H7 (cell line): ENCODE data around the gene DHCR7. TPM values are rescaled to one million over a fixed set of nuclear protein-coding genes. Genes with fewer than 3 reads are reported as not detected.

Source experiments
- DNase-seq: peaks from one replicate; pipeline ENCODE4 v3.0.0; 2012
- H3K27me3 ChIP-seq: 2 replicates; pipeline ENCODE4 v1.6.0; 2011; ENCODE audit warnings: mild to moderate bottlenecking, low read length; ENCODE audit not compliant: control insufficient read depth, insufficient read depth
- H3K36me3 ChIP-seq: replicated peaks from 2 replicates; pipeline ENCODE4 v1.5.1; 2011; ENCODE audit warnings: low read length; ENCODE audit not compliant: control insufficient read depth, insufficient read depth
- H3K4me3 ChIP-seq: 2 replicates; pipeline ENCODE4 v1.5.1; 2011; ENCODE audit warnings: low read depth, mild to moderate bottlenecking, control low read depth, low read length, moderate library complexity; ENCODE audit not compliant: insufficient read depth
- total RNA-seq: library from RNA; depleted of rRNA; stranded (reverse); fragments of >200 nt; shearing (Covaris generic); gene quantifications from 2 replicates; pipeline ENCODE4 v1.2.3, GENCODE V29; 2014; rRNA removed

DHCR7 gene, protein sequence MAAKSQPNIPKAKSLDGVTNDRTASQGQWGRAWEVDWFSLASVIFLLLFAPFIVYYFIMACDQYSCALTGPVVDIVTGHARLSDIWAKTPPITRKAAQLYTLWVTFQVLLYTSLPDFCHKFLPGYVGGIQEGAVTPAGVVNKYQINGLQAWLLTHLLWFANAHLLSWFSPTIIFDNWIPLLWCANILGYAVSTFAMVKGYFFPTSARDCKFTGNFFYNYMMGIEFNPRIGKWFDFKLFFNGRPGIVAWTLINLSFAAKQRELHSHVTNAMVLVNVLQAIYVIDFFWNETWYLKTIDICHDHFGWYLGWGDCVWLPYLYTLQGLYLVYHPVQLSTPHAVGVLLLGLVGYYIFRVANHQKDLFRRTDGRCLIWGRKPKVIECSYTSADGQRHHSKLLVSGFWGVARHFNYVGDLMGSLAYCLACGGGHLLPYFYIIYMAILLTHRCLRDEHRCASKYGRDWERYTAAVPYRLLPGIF
- total RNA-seq, result 123 and 143 TPM in 2 replicates

DNA sequence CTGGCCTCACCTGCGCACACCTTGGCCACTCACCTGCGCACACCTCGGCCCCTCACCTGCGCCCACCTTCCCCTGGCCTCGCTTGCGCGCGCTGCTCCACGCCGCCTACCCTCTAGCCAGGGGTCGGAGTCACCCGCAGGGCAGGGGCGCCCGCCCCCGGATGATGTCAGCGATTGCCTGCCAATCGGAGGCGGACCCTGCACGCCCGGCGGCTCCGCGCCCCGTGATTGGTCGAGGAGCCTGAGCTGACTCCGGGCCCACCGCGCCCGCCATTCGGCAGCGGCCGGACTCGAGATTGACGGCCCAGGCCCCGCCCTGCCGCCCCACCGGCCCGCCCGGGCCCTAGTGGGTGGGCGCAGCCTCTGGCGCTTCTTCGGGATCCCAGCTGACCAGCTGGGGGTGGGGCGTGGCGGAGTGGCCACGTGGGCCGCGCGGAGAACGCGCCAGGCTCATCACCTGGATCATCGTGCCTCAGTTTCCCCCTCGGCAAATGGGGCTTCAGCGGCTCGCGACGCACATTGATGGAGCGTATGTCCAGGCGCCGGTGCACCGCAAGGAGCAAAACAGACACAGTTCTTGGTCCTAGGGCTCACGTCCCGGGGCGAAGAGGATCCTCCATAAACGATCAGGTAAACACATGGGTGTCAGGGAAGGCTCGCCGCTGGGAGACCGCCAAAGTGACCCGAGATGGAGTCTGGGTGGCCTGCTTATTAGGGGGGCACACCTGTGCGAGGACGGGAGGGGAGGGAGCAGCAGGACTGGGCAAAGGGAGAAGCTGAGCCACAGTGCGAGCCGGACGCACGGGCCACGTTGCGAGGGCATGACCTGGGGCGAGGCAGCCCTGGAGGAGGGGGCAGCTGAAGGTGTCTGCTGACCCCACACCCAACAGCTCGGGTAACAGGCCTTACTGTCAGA is at the start of gene DHCR7:
Gene DHCR7, minus strand, starts transcription at position 137 of the 915 bp plus-strand sequence. CDS start 3,441 bp downstream, outside the sequence.
- DNase-seq, result peak; percentile 100
- H3K27me3 ChIP-seq, result no peaks in the 10 kb centered on the region
- peak within 1 kb of the TSS; percentile 88 for H3K4me3 ChIP-seq
- H3K36me3 ChIP-seq, result peaks cover 22% of the 10 kb centered on the region

DNA sequence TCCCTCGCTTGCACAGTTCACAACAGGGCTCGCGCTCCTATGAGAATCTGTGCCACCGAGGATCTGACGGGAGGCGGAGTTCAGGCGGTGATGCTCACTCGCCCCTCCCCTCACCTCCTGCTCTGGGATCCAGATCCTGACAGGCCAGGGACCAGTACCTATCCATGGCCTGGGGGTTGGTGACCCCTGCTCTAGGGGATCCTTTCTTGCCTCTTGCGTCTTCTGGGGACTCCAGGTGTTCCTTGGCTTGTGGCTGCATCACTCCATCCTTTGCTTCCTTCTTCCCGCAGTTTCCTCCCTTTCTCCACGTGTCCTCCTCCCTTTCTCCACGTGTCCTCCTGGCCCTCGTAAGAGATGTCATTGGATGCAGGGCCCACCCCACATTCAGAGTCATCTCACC is 48.2 kb upstream of the DHCR7 start:
- H3K36me3 ChIP-seq, result no peaks in the 10 kb centered on the region; the same call in none of the 2 replicates
- no peak overlapping the region for H3K4me3 ChIP-seq
- DNase-seq, result no peak
- H3K27me3 ChIP-seq, result no peaks in the 10 kb centered on the region

DNA sequence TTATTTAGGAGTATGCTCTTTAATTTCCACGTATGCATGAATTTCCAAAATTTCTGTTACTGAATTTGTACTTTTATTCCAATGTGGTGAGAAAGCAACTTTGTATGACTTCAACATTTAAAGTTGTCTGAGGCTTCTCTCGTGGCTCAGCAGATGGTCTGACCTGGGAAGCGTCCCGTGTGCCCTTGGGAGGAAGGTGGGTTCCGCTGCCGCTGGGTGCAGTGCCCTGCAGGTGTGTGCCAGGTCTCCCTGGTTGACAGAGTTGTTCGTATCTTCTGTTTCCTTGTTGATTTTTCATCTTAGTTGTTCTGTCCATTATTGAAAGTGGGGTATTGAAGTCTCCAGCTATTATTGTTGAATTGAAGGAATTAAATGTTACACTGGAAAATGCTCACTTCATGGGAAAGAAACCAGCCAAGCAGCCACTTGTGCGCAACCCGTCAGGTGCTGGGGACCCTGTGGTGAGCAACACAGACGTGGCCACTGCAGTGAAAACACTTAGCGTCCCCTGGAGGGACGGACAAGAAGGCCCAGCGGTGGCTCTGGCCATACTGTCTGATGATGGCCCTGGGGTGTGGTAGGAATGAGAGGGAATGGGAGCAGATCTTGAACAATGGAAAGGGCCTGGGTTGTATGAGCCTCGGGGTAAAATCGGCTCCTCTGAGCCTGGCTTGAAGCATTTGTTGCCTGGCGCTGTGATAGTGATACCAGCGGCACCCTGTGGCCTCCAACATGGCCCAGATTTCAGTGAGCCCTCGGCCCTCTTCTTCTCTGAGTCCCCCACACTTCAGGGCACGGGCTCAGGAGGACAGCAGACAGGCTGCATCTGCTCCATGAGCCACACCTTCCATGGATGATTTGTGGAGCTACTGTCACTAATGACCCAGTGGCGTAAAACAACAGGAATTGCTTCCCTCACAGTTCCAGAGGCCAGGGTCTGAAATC is 47.4 kb upstream of the DHCR7 start:
- no peak for DNase-seq
- H3K27me3 ChIP-seq, result no peaks in the 10 kb centered on the region
- no peaks in the 10 kb centered on the region; the same call in none of the 2 replicates for H3K36me3 ChIP-seq
- no peak overlapping the region for H3K4me3 ChIP-seq

DNA sequence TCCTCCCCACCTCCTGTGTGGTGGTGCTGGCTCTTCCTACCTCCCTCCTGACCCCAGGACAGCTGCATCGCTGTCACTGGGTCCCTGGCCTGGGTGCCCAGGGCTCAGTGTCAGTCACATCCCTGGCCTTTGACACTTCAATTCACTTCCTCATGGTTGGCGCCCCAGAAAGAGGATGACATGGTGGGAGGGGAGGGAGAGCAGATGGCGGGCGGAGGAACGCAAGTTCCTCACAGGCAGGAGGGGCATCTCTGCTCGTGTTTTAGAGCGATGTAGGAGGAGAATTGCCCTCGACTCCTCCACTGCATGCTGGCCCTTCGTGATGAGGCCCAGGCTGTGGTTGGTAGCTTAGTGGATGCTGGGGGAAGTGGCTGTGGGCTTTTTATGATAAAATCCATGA is 43.7 kb upstream of the DHCR7 start:
- no peaks in the 10 kb centered on the region; the same call in none of the 2 replicates for H3K36me3 ChIP-seq
- no peak for DNase-seq
- no peak overlapping the region for H3K4me3 ChIP-seq

DNA sequence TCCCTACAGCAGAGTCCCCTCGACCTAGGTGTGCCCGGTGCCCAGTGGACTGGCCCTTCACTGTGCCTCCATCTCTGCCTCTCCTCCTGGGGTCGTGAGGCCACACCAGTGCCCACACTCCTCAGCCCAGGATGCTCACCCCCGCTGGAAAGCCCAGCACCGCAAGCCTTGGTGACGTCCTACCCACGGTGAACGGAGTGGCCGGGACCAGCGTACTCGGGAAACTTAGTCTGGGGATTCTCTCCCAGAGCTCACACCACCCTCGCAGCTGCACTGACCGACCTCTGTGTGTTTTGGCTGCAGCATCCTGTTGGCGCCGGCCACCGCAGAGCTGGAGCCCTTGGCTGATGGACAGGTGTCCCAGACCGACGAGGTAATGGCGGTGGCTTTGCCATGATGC is 43.3 kb upstream of the DHCR7 start:
- Histone ChIP-seq H3K4me3 (no peak overlapping the region), H3K36me3 (no peaks in the 10 kb centered on the region; the same call in none of the 2 replicates), H3K27me3 (no peaks in the 10 kb centered on the region)
- no peak for DNase-seq

More for the DNA sequence above, 43.7 kb upstream of the DHCR7 start:
- H3K27me3 ChIP-seq, result no peaks in the 10 kb centered on the region

DNA sequence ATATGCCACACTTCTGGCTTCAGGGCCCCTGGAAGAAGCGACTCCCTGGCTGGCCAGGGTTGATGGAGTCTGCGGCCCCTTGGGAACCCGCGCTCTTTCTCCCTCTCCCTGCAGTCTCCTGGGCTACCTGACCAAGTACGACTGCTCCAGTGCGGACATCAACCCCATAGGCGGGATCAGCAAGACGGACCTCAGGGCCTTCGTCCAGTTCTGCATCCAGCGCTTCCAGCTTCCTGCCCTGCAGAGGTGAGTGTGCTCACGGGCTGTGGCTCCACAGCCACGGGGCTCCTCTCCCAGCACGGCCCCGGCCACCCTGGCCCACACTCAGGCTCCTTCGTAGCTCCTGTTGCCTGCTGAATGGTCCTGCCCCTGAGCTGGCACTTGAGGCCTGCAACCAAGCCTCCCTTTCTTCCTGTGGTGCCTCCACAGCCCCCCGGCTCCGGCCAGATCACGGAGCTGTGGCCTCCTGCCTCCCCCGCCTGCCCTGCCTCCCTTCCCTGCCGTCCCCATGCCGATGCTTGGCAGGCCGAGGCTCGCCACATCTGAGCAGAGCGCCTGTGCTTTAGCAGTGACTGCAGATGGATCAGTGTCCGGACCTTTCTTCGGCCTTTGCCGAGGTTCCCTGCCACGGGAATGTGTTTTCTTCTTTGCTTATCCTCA is 42.7 kb upstream of the DHCR7 start:
- DNase-seq, result no peak
- Histone ChIP-seq H3K4me3 (no peak overlapping the region), H3K27me3 (no peaks in the 10 kb centered on the region), H3K36me3 (no peaks in the 10 kb centered on the region; the same call in none of the 2 replicates)

DNA sequence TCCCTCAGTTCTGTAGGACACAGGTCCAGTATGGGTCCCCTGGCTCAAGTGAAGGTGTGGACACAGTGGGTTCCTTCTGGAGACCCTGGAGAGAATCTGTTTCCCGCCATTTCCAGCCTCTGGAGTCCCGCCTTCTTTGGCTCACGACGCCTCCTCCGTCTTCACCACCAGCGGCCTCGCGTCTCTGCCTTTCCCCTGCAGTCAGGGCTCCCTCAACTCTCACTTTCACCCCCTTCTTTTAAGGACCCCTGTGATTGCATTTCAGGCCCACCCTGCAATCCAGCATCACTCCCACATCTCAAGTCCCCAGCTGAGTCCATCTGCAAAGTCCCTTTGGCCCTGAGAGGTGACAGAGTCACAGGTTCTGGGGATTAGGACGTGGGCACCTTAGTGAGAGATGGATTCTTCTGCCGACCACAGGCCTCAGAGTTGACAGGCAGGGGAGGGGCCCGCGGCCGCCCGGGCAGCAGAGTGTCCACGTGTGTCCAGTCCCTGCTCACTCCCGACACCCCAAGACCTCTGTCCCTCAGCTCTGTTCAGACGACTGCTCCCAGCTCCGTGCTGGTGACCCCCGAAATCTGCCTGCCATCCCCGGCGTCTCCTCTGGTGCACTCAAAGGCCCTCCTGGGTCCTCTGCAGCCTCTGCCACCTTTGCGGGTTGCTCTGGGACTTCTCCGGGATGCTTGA is 42.0 kb upstream of the DHCR7 start:
- no peak overlapping the region for H3K4me3 ChIP-seq
- no peaks in the 10 kb centered on the region; the same call in none of the 2 replicates for H3K36me3 ChIP-seq
- H3K27me3 ChIP-seq, result no peaks in the 10 kb centered on the region
- no peak for DNase-seq

DNA sequence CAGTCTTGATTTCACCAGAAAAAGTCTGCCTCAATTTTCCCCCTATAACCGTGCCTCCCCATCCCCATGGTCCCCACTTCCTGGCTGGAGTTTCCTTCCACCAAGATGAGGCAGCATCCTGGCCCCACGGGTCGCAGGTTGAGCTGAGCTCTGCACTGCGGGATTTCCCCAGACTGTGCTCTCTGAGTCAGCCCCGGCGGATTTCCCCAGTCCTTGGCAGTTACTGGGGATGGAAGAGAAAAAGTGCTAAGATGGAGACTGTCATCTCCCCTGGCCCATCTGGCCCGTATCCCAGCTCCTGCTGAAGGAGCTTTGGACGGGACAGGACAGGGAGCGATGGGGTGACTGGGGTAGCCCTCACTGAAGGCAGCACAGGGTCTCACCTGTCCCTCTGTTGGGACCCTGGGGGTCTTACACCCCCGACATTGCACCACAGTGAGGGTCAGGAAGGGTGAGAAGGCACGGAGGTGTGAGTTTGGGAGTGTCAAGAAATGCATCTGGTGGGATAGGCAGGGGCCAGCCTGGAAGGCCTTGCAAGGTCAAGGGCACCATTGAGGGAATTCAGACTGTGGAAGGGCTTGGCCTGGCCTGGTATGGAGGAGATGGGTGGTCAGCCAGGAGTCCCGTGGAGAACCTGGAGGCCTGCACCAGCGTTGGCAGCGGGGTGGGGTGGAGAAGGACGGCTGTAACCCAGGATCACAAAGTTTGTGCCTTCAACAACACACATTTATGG is 41.3 kb upstream of the DHCR7 start:
- no peak for DNase-seq
- no peaks in the 10 kb centered on the region; the same call in none of the 2 replicates for H3K36me3 ChIP-seq
- no peaks in the 10 kb centered on the region for H3K27me3 ChIP-seq
- no peak overlapping the region for H3K4me3 ChIP-seq

DNA sequence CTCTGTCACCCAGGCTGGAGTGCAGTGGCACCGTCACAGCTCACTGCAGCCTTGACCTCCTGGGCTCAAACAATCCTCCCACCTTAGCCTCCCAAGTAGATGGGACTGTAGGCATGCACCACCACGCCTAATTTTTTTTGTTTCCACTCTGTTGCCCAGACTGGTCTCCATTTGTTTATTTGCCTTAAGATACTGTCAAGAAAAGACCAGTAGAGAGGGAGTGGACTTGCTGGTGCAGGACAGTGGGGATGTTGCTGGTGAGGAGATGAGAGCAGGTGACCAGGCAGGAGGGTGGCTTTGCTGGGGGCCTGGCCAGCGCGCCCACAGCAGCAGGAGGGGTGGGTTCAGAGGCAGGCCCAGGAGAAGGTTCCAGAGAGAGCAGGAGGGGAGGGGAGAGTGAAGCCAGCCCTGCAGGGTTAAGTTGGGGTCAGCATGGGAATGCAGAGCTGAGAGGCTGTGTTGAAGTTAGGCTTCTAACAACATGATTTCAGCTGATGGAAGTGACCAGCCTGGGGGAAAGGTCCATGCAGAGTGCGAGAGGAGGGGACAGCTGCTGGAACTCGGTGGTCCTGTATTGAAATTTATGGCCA is 40.6 kb upstream of the DHCR7 start:
- Histone ChIP-seq H3K27me3 (no peaks in the 10 kb centered on the region), H3K36me3 (peaks cover 3% of the 10 kb centered on the region), H3K4me3 (no peak overlapping the region)
- DNase-seq, result no peak

DNA sequence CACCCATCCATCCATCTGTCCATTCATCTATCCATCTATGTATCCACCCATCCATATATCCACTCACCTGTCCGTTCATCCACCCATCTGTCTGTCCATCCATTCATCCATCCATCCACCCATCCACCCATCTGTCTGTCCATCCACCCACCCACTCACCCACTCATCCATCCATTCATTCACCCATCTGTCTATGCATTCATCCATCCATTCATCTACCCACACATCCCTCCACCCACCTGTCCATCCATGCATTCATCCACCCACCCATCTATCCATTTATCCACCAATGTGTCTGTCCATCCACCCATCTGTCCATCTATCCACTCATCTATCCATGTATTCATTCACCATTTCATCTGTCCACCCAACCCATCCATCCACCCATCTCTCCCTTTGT is 38.1 kb upstream of the DHCR7 start:
- no peaks in the 10 kb centered on the region for H3K27me3 ChIP-seq
- H3K36me3 ChIP-seq, result peaks cover 4% of the 10 kb centered on the region
- no peak for DNase-seq
- H3K4me3 ChIP-seq, result no peak overlapping the region

DNA sequence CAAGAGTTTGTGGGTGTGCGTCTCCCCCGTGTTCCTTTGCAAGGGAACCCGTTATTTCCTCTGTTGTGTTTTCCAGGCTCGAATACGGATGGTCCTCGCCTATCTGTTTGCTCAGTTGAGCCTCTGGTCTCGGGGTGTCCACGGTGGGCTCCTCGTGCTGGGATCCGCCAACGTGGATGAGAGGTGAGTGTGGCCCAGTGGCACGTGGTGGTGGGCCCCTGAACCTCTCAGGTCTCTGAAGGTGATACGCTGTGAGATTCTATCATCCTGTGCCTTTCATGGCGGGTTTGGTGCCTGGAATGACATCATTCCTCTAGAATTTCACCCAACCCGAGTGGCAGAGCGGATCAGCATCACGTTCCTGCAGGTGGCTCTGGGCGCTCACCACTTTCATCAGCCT is 37.3 kb upstream of the DHCR7 start:
- no peaks in the 10 kb centered on the region for H3K27me3 ChIP-seq
- no peak for DNase-seq
- H3K4me3 ChIP-seq, result no peak overlapping the region
- H3K36me3 ChIP-seq, result peaks cover 4% of the 10 kb centered on the region

DNA sequence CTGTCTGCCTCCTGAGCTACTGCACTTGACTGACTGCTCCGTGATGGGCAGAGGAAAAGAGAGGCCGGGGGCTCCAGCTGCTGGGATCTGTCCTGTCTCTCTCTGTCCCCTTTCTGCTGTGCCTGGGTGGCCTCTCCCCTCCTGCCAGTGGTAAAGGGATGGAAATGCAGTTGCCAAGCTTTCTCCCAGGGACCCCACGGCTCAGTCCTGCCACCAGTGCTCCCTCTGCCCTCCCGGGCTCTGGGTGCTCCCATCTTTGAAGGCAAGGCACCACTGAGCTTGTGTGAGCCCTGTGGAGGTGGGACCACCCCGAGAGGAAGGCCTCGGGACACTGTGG is 36.8 kb upstream of the DHCR7 start:
- H3K36me3 ChIP-seq, result peaks cover 4% of the 10 kb centered on the region
- no peaks in the 10 kb centered on the region for H3K27me3 ChIP-seq
- DNase-seq, result no peak
- no peak overlapping the region for H3K4me3 ChIP-seq
